HG03097 (cell line): ENCODE measurements around the gene SNAPC2.
A peak's percentile ranks its signal among the peaks of the same experiment; 100 is the strongest.
"Not testable (repeated sequence)": the region's sequence is repeated elsewhere in the genome, so short reads cannot be mapped to it uniquely, and the experiment has no call there.

Experiments used
- ATAC-seq: cut with Tn5 transposase; IDR thresholded peaks from one replicate; pipeline ENCODE4 v1.9.1; 2021; ENCODE audit not compliant: unreplicated experiment, low FRiP score

SNAPC2 gene

DNA sequence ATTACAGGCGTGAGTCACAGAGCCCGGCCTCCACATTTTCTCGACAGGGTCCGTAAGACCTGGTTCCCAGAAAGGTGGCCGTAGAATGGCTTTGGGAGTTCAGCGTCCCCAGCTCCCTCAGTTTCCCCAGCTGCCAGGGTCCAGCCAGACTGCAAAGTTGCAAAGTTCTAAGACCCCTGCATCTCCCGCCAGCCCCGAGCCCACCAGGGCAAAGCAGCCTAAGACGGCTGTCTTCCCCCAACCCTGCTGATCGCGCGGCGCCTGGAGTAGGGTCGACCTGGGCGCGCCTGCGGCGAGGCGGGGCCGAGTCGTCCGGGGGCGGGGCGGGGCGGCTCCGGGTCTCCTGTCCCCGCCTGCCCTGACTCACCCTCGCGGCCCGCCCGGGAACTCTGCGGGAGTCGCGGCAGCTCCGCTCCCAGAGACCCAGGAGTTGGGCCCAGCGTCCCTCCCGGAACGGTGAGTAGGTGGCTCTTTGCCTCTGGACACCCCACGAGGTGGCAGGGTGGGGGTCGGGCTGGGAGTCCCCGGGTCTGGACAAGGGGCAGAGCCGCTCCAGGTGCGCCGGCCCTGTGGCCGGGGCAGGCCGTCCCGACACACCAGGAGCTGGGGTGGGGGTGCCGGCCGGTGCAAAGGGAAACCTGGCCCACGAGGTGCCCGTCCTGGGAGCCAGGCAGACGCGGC is 31.9 kb upstream of the SNAPC2 start, which contains the start of gene LRRC8E:
Gene LRRC8E (plus strand): TSS at position 366 of the 681 bp plus-strand sequence. CDS start 7,094 bp downstream, outside the sequence.
- no peak for ATAC-seq

DNA sequence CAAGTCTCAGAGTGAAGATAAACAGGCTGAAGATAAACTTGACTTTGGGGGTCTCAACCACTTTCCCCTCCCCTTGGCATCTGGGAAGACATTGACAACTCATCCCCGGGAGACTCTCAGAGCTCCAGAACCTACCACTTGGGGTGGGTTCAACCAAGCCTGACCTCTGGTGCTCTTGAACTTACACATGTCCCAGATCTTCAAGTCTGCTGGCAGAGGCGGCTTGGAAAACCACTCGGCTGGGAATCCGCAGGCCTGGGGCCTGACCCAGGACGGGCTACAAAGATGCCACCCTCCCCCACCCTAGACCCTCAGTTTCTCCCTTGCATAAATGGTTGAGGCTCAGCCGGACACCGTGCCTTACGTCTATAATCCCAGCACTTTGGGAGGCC is 31.3 kb upstream of the SNAPC2 start:
- ATAC-seq: no peak

DNA sequence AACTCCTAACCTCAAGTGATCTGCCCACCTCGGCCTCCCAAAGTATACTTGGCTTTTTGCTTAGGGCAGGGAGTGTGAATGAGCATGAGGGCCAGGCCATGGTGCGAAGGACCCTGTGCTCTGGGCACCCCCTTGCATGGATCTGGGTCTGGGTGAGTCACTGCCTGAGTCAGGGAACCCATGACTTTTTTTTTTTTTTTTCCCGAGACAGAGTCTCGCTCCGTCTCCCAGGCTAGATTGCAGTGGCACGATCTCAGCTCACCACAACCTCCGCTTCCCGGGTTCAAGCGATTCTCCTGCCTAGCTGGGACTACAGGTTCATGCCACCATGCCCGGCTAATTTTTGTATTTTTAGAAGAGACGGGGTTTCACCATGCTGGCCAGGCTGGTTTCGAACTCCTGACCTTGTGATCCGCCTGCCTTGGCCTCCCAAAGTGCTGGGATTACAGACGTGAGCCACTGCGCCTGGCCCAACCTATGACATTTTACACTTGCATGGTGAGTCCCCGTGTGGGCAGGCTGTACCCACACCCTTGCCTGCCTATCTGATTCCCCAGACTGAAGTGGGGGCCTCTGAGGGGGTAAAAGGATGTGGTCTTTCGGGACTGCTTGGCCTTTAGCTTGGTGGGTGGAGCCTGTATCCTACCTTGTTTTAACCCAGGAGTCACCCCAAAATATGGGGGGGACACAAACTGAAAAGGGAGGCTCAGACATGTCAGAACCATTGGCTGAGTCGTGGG is 26.6 kb upstream of the SNAPC2 start:
- ATAC-seq: not testable (repeated sequence)

DNA sequence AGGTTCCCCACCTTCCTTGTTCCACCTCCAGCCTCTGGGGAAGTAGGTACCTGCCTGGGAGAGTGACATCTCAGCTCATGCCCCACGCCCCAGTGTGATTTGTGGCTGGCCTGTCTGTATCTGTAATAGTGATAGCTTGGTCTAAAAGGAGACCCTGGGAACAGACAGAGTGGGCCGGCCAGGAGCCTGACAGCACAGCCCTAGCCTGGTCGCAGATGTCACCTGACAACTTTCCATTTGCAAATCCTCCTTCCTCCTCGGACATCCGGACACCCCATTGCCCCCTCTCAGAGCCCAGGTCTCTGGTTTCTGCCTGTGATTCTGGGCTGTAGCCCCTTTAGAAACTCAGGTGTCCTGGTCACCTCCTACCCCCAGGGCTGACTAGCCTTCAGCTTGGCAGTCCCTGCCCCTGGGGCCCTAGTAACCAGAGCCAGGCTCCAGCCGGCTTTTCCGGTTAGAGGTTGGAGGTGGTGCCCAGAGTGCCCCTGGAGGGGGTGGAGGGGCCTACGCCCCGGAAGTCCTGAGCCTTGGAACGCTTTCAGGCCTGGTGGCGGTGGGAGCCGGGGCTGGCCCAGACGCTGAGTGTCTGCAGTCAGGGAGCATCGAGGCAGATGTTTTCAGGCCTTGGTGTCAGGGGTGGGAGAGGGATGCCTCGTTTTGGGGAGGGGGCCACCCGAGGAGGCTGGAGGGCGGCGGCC is 25.4 kb upstream of the SNAPC2 start:
- ATAC-seq: no peak

DNA sequence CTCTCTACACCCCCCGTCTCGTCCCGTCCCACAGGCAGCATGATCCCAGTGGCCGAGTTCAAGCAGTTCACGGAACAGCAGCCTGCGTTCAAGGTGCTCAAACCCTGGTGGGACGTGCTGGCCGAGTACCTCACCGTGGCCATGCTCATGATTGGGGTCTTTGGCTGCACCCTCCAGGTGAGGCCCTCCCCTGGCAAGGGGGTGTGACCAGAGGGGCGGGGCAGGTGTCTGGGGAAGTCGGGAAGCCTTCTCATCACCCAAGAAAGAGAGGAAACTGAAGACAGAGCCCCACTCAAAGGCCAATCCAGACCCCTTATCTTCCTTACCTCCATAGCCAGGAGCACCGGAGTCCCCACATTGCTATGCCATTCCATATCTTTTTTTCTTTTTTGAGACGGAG is 24.6 kb upstream of the SNAPC2 start:
- ATAC-seq: no peak

DNA sequence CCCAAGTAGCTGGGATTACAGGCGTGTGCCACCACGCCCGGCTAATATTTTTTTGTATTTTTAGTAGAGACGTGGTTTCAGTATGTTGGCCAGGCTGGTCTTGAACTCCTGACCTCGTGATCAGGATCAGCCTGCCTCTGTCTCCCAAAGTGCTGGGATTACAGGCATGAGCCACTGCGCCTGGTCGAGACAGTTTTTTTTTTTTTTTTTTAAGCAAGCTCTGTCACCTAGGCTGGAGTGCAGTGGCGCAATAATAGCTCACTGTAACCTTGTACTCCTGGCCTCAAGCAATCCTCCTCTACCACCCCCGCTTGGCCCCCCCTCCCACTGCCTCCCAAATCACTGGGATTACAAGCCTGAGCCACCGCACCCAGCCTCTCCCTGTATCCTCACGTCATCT is 22.8 kb upstream of the SNAPC2 start:
- no peak for ATAC-seq

DNA sequence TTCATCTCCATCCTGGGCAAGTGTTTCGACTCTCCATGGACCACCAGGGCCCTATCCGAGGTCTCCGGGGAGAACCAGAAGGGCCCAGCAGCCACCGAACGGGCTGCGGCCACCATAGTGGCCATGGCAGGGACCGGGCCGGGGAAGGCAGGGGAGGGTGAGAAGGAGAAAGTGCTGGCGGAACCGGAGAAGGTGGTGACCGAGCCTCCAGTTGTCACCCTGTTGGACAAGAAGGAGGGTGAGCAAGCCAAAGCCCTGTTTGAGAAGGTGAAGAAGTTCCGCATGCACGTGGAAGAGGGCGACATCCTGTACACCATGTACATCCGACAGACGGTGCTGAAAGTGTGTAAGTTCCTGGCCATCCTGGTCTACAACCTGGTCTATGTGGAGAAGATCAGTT is 21.2 kb upstream of the SNAPC2 start:
- ATAC-seq: no peak

DNA sequence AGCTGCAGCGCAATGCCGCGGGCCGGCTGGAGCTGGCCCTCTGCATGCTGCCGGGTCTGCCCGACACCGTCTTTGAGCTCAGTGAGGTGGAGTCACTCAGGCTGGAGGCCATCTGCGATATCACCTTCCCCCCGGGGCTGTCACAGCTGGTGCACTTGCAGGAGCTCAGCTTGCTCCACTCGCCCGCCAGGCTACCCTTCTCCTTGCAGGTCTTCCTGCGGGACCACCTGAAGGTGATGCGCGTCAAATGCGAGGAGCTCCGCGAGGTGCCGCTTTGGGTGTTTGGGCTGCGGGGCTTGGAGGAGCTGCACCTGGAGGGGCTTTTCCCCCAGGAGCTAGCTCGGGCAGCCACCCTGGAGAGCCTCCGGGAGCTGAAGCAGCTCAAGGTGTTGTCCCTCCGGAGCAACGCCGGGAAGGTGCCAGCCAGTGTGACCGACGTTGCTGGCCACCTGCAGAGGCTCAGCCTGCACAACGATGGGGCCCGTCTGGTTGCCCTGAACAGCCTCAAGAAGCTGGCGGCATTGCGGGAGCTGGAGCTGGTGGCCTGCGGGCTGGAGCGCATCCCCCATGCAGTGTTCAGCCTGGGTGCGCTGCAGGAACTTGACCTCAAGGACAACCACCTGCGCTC is 20.3 kb upstream of the SNAPC2 start:
- no peak for ATAC-seq

DNA sequence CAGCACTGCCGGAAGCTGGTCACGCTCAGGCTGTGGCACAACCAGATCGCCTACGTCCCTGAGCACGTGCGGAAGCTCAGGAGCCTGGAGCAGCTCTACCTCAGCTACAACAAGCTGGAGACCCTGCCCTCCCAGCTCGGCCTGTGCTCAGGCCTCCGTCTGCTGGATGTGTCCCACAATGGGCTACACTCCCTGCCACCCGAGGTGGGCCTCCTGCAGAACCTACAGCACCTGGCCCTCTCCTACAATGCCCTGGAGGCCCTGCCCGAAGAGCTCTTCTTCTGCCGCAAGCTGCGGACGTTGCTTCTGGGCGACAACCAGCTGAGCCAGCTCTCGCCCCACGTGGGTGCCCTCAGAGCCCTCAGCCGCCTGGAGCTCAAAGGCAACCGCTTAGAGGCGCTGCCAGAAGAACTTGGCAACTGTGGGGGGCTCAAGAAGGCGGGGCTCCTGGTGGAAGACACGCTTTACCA is 19.7 kb upstream of the SNAPC2 start:
- ATAC-seq: no peak

DNA sequence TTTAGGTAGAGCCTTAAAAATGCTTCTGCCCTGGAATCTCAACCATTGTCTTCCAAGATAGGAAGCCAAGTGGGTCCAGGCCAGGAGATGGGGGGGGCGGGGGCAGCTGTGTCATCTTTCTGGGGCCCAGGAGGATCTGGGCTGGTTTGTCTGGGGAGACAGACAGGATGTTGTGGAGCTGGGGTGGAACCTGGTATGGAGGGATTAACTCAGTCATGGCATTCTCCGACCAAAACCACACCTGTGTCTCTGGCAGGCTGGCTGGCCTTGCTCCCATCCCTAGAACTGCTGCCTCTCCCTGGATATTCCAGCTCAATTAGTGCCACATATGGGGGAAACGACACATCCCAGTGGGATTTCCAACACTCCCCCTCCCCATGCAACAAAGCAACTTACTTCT is 19.2 kb upstream of the SNAPC2 start:
- ATAC-seq: no peak

DNA sequence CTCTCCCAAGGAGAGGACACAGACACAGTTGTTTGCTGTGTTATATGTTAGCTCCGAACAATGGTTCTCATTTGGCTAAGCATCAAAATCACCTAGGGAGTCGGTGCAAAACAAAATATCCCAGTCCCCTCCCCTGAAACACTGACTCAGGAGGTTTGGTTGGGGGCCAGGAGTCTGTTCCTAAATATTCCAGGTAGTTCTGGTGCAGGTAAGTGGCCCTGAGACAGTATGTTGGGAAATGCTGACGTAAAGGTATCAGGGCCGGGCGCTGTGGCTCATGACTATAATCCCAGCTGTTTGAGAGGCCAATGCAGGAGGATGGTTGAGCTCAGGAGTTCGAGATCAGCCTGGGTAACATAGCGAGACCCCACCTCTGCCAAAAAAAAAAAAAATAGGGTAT is 18.8 kb upstream of the SNAPC2 start:
- ATAC-seq: no peak

DNA sequence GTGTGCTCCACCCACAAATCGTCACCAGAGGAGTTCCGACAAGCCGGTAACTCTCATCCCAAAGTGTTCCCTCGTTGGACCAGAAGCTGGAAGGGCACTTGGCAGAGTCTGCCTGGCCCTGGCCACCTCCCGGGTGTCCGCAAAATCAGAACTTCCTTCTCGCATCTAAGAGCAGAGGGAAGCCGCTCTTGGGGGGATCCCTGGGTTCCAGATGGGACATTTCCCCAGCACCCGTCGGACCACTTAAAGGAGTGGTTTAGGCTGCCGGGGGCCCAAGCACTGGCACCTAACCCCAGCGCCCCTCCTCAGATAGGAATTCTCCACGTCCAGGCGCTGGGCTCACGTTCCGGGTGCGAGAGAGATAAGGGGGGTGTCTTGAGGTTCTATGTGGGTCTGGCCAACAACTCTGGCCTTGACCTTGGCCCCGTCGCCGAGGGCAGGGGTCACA is 17.3 kb upstream of the SNAPC2 start:
- ATAC-seq: no peak

DNA sequence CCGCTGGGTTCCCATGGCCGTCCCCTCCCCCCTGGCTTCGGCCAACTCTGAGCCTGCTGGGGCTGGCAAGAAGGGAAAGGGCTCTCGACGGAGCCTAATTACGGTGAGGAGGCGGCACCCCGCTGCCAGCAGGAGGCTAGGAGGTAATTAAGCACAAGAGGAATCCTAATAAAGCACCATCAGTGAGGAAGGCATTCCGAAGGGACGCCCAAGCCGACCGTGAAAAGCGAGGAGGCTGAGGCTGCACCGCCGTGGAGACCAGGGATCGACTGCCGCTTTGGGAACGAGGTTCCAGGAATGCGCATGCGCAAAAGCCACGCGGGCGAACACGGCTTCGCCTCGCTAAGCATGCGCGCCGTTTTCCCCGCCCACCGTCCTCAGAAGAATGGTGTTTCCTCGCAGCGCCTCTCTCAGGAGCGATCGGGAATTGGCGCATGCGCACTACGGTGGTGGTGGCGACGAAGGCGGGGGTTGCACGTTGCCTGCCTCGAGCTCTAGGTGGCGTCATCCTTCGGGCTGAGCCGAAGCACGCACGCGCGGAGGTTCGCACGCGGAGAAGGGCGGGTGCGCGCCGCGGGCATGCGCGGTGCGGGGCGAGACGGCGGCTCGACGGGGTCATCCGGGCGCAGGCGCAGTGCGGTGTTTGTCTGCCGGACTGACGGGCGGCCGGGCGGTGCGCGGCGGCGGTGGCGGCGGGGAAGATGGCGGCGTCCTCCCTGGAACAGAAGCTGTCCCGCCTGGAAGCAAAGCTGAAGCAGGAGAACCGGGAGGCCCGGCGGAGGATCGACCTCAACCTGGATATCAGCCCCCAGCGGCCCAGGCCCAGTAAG is 16.7 kb upstream of the SNAPC2 start, which contains the start of gene MAP2K7:
Gene MAP2K7 (plus strand): TSS at position 634 of the 830 bp plus-strand sequence. CDS start 68 bp downstream, at position 702.
- peak; percentile 83 for ATAC-seq

DNA sequence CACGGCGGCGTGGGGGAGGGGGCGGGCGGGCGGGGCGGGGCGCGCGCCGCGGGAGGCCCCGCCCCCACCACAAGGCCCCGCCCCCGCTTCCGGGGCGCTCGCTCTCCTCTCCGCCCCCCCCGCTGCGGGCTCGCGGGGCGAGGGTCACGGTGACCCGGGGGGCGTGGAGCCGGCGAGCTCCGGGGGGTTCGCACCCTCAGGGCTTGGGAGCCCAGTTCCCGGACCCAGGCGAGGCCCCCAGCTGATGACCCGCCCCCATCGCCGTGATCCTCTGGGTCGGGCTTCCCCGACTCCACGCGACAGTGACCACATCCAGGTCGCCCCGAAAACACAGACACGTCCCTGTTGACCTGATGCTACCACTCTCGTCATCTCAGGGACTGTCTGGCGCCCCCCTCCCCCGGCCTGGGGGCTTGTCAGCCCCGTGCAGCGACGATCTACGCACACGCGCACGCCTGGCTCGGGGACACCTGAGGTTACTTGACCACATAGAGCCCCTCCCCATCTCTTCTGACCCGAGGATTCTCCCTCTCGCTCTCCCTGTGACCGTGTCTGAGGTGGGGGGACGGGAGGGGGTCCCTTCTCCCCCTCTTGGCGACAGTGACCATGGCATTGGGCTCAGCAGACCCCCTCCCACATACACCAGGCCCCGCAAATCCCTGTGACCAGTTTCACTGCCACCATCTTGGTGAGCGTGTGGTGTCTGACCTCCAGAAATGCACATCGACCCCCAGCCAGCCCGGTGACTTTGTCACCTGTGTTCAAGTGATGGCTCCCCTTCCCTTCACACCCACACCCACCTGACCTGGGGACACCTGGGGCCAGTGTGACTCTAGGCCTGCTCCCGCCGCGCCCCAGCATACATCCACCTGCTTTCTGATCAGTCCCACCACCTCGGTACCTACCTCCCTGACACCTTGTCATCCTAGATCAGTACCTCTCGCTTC is 15.8 kb upstream of the SNAPC2 start:
- peak; percentile 30 for ATAC-seq

DNA sequence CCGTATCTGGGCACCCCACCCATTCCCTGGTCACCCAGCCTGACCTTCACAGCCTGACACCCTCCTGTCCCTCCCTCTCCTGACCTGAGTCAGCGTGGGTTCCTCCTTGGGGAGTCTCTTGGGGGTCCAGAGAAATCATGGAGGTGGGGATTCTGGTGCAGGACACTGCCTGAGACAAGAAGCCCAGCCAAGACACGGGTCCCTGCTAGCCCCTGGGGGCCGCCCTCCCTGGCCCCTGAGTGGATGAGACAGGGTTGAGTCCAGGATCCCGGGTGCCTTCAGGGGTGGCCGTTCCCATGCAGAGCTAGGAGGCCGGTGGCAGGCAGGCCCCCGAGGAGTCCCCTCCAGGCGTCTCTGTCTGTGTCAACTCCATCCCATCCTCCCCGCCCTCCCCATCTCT is 14.9 kb upstream of the SNAPC2 start:
- no peak for ATAC-seq

DNA sequence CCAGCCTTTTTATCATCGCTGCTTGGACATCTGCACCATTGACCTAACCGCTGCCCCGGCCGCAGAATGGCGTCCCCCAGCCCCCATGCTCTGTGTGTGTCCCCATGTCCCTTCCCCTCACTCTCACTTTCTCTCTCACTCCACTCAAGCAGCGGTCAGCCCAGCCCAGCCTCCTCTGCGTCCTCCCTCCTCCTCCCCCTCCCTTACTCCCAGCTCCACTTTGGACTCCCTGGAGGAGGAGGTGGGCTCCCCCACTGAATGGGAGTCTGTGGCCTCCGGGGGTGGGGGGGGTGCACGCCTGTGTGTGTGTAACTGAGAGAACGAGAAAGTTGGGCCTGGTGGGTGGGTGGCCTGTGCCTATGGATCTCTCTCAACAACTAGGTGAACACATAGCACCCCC is 14.3 kb upstream of the SNAPC2 start:
- ATAC-seq: no peak

DNA sequence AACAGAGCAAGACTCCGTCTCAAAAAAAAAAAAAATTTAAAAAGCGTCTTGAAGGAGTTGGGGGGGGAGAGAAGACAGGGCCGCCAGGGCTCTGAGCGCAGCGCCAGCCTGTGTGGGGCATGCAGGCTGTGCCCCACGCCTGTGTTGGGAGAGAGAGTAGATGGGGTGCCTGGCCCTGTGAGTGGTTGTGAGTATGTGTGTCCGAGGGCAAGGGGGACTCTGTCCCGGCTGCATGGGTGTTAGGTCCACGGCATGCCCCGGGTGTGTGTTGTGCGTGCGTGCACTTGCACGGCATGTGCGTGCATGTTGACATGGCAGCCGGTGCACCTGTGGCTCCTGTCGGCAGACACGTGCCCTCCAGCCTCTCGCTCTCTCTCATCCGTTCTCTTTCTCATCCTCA is 13.0 kb upstream of the SNAPC2 start:
- no peak for ATAC-seq

DNA sequence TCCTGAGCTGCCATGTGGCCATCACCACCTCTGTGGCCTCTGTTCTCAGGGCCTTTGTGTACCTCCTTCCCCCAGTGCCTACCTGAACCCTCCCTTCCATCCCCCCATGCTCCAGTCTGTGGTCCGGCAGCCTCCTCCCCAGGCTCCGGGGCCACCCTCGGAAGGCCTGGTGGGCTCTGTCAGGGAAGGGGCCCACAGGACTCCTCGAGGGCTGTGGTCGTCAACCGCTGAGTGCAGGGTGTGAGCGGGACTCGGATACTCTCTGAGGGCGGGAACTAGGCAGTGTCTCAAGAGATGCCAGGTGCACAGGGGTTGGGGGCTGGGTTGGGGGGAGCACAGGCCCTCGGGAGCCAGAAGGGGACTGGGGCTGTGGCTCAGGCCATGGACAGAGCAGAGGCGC is 12.6 kb upstream of the SNAPC2 start:
- no peak for ATAC-seq
